HG02588 (cell line): ENCODE data around the gene GPR87.
A peak's percentile ranks its signal among the peaks of the same experiment; 100 is the strongest.

ENCODE experiments used
- ATAC-seq: cut with Tn5 transposase; IDR thresholded peaks from one replicate; pipeline ENCODE4 v1.9.1; 2021; ENCODE audit warnings: mild to moderate bottlenecking, moderate library complexity; ENCODE audit not compliant: unreplicated experiment

Gene GPR87, protein sequence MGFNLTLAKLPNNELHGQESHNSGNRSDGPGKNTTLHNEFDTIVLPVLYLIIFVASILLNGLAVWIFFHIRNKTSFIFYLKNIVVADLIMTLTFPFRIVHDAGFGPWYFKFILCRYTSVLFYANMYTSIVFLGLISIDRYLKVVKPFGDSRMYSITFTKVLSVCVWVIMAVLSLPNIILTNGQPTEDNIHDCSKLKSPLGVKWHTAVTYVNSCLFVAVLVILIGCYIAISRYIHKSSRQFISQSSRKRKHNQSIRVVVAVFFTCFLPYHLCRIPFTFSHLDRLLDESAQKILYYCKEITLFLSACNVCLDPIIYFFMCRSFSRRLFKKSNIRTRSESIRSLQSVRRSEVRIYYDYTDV

DNA sequence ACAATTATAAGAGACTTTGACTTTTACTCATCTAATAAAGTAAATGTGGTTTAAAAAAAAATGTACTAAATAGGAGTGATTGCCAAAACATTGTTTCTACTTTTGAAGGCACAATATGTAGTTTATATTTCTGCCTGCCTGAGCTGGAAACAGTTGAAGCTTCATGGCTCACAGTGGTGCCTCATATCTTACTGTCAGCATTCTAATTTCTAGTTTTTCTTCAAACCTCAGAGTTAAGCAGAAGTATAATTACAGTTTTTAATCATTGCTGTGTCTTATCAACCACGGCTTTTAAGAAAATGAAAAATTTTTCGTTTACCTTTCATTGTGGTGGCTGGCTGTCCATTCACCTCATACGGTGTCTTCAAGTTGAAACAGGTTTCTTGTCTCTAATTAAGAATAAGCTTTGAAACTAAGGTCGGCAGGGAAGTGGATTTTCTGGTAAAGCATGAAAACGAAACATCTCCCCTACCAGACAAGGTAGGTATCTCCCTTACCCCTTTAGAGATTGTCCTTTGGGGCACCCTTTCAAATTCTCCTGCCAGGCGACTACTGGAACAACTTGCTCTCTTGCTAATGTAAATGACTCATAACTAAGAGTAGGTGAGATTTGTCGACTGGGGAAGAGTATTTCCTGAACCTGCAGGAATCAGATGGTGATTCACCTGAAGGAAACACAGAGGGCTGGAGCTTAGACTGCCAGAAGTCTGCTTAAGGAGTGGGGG lies at the start of gene GPR87:
Gene GPR87, minus strand, starts transcription at position 554 of the 725 bp plus-strand sequence. CDS start 16,720 bp downstream, outside the sequence.
- no peak for ATAC-seq

DNA sequence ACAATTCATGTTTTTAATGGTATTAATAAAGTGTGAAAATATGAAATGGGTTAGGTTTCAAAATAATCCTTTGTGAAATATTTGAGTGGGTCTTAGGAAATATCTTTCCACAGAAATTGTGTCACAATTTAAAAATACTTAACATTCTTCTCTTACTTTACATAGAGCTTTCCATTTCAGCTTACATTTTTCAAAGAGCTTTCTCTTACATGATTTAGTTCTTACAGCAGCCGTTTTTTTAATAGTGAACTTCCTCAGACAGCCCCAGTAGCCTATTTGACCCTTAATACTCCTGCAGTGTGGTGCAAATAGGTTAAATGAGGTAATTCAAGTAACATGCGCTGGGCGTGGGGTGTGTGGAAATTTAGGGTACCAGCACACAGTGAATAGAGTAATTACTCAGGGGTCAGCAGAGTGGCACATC lies 46.1 kb upstream of the GPR87 start:
- ATAC-seq = no peak

DNA sequence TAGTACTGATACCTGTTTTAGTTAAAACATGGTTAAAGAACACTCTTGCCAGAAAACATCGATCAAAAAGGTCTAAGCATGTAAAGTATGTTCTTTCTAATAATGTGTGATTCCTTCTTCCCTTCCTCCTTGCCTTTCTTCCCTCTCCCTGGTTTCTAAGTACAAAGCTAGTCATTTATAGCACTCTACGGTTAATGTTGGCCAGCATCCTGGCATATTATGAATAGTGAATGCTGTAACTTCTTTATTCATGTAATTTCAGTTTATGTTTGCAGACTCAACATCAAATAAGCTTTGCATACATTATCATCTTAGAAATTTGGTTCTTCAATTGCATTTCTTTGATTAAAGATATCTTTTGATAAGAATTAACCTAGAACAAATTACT lies 40.8 kb upstream of the GPR87 start:
- no peak for ATAC-seq

DNA sequence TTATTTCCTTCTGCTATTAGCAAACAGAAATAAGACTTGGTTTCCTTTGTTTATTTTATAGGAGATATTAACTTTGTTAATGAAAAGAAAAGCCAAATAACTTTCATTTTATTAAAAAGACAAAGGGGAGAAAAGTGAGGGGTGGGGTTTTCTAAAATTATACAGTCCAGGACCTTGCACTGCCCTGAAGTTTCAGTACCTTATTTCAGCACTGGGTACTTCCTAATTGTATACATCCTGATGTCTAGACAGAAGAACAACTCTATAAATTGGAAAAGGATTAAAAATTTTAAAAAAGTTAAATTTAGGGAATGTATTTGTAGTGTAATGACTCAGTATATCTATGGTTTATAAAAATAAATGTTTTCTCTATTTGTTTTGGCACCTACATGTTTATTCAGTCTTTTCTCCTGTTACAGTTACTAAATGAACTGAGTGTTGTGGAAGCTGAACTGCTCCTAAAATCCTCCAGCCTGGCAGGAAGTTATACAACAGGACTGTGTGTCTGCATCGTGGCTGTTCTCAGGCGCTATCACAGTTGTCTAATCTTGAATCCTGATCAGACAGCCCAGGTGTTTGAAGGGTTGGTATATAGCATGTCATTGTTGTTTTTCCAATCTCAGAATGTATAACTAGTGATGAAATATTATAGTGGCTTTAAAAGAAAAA lies 40.3 kb upstream of the GPR87 start:
- ATAC-seq = no peak

DNA sequence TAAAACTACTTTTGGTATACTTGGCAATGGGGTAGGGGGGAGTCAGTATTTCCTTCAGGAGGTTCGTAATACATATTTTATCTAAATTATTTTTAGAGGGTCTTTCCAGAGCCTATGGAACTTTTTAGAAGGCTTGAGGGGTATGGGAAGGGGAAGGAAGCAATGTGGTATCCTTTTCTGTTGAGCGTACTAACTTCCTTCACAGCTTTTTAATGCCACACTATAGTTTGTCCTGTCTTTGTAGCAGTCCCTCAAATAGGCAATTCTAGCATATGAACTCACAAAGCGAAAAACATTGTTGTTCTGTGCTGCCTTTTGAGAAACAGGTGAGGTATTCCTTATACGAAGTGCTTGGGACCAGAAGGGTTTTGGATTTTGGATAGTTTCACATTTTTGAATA lies 35.0 kb upstream of the GPR87 start:
- peak; percentile 10 for ATAC-seq

DNA sequence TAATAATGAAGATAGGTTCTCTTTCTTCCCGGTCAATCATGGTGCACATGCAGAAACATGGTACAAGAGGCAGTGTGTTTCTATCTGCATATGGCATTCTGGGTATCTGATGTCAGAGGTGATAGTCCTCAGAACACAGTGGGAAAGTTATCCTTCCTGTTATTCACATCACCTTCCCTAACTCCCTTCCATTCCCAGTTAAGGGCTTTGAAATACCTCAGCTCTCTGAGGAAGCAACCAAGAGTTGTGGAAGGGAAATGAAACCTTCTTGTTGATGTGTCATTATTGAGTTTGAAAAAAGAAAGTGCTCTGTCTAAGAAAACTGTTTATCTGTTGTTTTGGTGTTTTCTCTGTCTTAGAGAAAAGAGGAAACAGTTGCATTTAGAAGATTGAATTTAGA lies 34.6 kb upstream of the GPR87 start:
- peak; percentile 86 for ATAC-seq

DNA sequence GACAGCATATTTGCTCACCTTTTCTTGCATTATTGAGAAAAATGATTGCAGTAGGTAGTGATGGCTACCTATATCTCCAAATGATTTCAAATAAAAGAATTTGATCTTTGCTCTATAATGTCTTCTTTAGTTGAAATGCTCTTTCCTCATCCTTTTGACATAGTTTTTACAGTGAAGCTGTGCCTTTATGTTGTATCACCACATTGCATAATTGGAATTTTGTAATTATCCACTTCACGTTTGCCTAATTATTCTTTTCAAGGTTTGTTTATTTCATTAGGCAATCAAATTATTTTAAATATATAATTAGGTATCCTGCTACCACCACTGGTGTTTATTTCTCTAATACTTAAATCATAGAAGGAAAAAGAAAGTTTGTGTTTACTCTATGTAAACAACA lies 34.0 kb upstream of the GPR87 start:
- no peak for ATAC-seq

DNA sequence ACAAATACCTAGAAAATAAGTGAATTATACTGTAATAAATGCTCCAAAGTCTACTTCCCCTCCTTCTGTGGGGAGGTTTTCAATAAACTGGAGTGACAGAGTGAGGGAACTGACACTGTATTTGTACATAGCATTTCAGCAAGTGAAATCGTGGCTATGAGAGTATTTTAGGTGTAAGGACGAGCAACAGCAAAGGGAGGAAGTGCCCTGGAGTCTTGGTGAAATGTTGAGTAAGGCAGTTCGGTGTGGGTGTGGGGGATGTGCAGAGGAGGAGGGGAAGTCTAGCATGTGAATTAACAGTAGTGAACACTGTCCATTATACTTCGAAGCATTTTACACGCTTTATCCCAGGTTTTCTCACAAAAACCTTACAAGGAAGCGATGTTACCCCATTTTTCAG lies 30.8 kb upstream of the GPR87 start:
- no peak for ATAC-seq

DNA sequence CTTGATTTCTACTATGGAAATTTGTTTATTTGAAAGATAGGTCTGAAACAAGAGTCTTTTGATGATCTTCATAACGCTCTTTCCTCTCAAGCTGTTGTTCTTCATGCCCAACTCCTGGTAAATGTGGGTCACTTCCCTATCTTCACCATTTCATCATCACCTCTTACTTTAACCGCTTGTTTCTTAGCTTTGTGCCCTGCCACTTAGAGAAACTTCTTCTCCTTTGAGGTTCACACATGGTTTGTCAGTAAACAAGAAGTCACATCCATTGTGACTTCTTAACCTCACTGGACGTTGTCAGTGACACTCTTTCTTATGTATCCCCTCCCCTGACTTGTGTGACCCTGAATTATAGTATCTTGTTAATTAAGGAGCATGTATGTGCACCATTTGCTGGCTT lies 29.7 kb upstream of the GPR87 start:
- no peak for ATAC-seq

DNA sequence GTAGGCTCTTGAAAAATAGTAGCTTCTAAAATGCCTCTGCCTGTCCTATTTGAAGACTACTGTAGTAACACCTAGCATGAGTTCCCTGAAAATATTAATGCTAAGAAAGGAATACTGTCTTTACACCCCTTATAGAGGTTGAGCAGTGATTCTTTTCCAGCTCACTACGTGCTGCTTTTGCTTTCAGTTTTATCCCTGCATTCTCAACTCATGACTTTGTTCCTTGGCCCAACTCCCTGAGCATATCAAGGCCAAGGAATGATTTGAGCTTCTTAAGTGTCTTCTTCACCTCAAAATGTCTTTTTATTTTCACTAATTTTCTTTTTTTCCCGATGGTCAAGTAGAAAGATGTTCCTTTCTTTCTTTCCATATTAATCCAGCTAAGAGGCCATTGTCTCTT lies 29.2 kb upstream of the GPR87 start:
- no peak for ATAC-seq

DNA sequence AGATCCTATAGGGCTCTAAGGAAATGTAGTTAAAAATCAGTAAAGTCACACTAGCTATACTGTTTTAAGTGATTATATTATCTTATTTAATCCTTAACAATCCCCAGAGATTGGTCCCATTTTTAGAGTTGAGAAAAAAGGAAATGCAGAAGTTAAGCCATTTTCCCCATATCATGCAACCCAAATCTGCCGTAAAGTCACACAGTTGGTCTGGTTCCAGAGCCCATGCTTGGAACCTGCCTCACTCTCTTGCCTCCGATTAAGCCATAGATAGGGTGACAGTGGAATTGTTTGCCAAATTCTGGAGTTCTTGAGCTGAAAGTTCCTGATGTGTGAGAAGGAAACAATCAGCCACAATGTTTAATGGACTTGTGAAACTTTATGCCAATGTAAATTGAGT lies 15.1 kb upstream of the GPR87 start:
- no peak for ATAC-seq

DNA sequence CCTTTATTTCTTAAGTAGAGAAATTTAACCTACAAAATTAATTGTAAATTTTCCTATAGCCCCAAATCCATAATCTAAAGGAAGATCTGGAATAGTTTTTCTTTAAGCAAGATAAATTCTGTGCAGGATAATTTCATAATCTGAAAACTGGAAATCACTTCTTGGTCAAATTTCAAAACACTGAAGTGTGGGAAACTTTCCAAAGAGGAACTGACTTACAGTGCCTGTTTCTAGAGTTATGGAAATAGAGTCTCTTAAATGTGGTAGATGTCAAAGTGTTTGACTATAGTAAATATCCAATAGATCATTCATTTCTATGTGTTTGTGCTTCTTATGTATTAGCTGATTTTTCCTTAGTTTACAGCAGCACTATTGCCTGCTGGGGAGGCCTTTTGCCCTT lies 14.3 kb upstream of the GPR87 start:
- ATAC-seq = no peak

DNA sequence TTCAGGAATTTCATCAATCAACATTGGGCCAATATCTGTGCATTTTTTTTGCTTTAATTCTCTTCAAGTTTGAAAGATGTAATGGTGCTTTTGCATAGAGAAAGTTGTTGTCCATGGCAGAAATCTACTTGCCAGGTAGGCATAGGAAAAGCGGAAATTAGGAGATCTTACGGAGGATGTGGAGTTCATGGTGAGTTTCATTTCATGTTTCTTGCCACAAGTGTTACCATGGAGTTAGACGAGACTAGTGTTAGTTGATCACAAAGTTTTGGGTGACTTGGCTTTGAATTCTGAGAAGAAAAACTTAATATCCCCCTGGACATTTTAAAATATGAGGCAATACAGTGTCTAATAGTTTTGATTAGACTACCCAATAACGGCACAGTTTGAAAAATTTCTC lies 13.8 kb upstream of the GPR87 start:
- no peak for ATAC-seq

DNA sequence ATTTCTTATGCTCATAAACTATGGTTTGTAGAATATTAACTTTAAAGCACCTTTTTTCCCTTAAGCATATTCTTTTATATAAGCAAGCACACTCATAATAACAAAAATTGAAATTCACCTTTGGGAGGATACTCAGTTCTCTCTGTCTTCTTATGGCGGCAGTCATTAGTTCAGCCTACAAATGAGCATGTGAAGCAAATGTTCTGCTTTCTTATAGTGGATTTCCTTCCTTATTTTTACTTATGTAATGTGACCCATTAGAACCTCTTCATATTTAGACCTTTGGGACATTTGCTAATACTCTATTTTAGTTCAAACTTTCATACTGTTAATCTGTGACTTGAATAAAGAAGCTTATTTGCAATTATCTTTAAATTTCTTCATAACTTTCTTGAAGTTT lies 12.7 kb upstream of the GPR87 start, which contains the start of gene P2RY13:
Gene P2RY13, minus strand, starts transcription at position 187 of the 400 bp plus-strand sequence. Its CDS starts 21 bp downstream, at position 166.
- no peak for ATAC-seq

DNA sequence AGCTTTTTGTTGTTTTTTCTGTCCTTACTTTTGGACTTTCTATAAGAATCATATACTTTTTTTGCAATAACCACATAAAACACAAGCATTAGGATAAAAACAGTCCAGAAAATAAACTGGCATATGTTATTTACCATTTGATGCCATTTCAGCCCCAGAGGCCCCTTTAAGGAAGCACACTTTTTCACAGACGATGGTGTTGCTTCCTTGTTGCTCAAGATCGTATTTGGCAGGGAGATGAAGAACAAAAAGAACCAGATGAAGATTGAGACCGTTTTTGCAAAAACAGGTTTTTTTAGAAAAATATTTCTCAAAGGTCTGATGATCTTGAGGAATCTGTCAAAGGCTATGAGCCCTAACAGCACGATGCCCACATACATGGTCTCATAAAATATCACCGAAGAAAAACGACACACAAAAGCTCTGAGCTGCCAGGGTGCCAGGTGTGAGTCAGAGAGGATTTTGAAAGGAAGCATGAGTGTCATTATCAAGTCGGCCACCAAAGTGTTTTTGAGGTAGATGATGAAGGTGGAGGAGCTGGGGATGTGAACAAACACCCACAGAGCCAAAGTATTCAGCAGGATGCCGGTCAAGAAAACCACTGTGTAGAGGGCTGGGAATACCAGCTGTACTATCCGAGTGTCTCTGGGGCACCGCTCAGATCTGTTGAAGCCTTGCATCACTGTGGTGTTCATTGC lies 11.8 kb upstream of the GPR87 start:
- no peak for ATAC-seq

DNA sequence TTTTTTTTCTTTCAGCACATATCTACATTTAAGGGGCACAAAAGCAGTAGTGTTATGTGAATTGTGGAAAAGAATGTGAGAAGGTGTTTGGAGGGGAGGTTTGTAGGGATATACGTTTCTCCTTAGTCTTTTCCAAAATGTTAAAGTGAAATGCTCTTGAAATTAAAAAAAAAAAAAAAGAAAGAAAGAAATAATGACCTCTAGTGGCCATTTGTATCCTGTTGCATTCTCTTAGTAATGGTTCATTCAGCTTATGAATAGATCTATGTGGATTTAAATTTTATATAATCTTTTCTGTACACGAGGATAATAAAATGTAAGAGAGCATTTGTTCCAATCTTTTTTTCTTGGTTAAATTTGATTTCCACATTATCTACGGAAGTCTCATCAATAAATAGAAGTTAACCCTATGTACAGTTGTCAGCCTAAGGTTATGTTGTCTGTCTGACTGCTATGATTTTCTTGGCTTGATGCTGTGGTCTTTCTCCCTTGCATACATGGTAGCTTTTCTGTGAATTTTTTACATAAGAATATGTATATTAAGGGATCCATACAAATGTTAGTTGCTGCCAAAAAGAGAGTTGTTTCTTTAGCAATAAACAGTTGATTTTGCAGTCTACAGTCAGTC lies 11.1 kb upstream of the GPR87 start:
- ATAC-seq = no peak

DNA sequence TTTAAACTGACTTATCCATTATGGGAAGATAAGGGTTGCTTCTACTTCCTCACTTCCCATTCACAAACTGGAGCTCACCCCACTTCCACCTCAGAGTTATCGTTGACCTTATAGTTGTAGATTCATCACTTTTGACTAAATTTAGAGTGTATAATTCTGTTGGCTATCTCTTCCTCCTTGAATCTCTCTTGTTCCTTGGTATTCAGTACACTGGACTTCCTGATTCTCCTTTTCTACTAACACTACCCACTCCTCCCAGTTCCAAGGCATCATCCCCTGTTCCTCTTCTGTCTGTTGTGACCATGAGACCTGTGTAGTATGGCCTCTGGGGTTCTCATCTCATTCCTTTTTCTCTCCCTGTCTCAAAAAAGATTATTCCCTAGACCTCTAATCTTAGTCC lies 5.9 kb upstream of the GPR87 start:
- no peak for ATAC-seq

DNA sequence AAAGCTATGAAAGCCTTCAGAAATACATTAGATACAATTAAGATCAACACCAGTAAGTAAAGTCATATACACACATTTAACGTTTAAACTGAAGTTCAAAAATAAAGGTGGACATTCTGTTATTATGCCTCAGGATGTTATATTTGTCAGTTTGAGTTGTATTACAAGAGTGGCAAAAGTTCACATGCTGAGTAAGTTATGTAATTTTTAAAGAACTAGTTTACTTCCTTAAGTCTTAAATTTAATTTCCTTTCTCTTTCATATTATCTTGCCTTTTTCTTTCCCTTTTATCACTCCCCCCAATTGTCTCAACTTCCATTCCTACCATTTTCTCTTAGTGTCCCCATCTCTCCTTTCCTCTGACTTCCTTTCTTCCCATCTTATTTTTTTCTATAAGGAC lies 4.9 kb upstream of the GPR87 start:
- no peak for ATAC-seq

DNA sequence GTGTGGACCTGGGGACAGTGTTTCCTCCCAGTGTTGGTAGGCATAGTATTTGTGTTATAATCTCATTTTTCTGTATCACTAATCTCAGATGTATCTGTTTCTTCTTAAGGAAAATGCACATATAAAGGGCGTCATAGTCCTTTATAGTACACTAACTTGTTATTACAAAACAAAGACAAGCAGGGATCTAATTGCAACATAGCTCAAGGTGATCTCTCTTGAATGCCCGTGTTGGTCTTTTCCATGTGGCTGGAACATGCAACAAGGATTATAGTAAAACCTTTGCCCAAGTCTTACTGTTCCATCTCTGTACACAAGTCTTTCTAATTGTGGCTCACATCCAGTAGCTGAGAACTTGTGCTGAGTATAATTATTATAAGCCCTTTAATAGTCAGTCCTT lies 3.5 kb upstream of the GPR87 start:
- no peak for ATAC-seq

DNA sequence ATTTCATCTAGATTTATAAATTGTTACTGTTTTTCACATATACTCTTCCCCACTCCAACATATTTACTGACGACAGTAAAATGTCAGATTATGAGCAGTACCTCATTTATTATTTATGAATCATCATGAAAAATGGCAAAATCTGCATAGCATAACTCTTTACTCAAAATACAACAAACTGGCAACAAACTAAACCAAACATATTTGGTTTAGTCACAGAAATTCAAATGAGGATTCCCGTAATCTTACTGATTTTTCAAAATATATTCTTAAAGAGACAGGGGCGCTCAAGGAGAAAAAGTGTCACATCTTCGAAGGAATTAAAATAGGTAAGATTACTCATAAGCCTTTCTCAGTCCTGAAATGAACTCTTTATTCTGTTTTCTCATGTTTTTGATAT lies 3.0 kb upstream of the GPR87 start:
- ATAC-seq = no peak

DNA sequence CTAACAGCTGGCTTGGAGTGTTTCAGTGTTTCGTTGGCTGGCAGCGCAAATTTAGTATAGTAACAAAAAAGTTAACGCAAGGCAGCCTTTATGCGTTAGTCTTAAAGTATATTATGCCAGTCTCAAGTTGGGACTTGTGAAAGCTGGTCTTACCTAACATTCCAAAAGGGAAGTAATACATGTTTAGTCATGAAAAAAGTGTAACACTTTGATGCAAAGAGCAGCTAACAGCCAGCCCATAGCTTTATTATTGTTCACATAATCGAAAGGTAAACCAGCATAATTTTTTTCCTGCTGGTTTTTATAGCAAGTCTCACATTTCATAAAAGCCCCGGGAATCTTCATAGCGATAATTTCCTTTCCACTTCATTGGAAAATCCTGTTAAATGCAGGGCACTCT lies 2.4 kb upstream of the GPR87 start:
- no peak for ATAC-seq
